Fibroblast of skin of left quadriceps (primary cell): ENCODE results near the gene R3HCC1L.

ENCODE experiments used
- DNase-seq, 2 experiments: peaks; one replicate each; pipeline ENCODE4 v3.0.0-alpha.2; 2013; ENCODE audit warnings: low read depth in 2 of 2

The R3HCC1L gene

DNA sequence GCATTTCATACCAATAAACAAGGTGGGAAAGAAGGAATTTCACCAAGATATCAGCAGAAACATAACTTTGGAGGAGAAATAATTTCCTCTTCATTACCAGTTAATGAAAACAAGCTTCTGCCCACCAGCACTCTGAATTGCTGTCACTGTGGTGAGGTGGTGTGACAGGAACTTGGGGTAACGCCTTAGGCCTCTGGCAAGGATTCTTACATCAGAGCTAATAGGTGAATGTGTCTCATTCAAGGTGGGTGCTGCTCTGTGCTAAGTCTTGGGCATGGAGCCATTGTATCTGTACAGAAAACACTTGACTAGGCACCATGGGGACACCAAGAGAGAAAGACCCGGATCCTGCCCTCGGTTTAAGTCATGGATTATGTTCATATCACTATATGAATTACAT, 141.9 kb downstream of the R3HCC1L start:
- DNase-seq, result no peak

DNA sequence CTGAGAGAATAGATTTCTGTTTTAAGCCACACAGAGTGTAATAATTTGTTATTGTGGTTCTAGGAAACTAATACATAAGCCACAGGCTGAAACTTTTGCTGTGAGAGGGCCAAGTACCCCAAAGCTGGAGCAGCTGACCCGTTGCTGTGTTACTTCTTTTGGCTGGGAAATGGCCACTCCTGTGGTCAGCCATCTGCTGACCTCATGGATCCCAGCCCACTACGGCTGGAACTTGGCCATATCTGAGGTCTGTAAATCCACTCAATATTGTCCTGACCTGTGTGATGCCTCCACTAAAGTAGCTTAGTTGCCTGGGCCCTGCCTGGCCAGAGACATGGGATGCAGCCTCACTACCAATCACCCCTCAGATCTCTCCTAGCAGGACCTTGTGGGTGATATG, 151.0 kb downstream of the R3HCC1L start:
- no peak for DNase-seq

DNA sequence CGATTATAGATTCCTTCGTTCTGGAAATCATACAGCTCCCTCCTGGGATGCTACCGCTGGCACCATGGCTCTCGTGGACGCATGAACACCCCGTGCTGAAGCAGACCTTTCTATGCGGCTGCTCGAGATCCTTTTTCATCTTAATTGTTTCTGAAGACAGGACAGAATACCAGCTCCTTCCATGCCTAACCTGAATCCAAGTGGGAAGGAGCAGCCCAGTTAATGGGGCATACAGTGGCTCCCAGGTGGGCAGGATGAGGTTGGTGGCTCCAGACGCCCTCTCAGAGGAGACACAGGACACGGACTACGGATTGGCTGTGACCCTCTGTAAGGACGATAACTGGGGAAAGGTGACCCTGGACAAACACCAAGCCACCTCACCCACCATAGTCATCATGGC, 152.0 kb downstream of the R3HCC1L start:
- no peak for DNase-seq

DNA sequence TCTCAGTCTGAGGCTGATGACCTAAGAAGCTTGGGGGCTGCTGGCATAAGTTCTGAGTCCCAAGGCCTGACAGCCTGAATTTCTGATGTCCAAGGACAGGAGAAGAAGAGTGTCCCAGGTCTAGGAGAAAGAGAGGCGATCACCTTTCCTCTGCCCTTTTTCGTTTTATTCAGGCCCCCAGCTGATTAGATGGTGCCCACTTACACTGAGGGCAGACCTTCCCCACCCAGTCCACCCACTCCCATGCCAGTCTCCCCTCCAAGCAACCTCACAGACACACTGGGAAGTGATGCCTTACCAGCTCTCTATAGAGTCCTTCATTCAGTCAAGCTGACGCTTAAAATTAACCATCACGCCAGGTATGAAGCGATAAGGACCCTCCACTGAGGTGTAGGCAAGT, 152.9 kb downstream of the R3HCC1L start:
- DNase-seq, result no peak

DNA sequence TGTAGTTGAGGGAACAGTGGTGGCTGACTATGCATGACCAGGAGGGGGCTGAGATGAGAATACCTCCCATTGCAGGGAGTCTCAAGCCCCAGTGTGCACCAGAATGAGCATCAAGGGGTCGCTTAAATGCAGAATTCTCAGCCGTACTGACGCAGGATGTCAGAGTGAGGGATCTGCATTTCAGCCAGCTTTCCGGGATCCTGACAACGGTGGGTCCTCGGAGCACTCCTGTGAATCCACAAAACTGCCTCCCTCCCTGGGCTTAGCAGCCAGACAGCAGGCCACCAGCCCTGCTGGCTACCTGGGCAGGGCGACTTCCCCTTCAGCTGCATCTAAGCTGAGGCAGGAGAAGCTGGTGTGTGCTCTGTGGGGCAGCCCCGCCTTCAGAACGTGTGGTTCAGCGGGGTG, 155.3 kb downstream of the R3HCC1L start:
- DNase-seq, result no peak

DNA sequence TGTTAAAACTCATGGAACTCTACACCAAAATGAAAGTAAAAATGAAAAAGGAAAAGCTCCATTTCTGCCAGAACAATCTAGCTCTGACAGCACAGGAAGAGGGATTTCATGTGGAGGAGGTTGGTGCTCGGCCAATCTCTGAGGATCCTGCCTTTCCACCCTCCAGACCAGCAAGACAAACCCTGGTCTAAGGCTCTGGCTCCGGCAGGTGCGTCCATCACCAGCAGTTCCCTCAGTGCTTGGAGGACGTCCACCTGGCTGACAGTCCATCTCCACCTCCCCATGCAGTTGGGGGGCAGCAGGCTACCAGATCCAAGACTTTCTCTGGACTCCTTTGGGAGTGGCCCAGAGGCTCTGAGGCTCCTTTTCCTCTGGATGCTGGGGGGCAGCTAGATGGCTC, 158.5 kb downstream of the R3HCC1L start:
- DNase-seq, result no peak

DNA sequence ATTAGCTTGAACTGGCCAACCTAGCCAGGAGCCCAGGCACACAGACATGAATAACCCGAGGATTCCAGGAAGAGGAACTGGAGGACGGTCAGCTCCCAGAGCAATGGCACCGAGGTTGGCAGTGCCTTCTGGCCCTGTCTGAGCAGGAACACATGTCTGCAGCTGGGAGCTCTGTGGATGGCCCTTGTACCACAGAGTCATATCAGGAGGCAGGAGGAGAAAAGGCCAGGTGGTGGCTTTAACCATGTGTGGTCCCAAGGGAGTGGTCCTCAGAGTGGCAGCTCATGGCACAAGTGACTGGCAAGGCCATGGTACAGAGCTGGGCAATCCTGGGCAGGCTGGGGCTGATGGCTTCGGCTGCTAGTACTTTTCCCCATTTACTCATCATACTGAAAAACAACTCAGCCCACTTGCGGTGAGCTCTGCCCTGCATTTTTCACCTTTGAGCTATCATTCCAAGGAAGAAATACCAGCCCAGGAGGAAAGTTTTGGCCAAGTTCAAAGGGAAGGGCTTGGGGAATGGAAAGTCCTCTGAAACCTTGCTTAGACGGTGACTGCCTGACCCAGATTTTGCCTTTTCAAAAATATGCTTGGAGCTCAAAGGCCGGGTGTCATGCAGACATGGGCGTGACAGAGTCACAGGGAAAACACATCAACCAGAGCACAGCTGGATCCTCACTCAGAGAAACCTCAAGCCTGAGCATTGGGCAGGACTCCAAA, 159.3 kb downstream of the R3HCC1L start:
- DNase-seq, result no peak

DNA sequence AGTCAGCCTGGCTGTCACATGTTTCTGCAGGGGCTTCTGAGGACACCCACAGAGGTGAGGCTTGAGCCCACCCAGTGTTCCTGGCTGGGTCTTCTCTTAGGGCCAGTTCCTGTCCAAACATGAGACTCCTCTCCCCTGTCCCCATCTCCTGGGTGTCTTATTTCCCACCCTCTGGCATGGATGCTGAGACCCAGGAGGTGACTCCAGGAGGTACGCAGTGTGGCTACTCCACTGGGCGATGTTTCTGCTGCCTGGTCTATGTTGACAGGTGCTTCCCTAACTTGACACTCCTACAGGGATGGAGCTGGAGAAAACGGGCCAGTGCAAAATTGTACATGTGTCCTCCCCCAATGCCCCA, 159.8 kb downstream of the R3HCC1L start:
- no peak for DNase-seq
